Ishikawa (cell line): ENCODE data around the gene ZNF440.

Experiments used
- CEBPB ChIP-seq: IDR thresholded peaks from 2 replicates; pipeline ENCODE4 v1.6.1; 2012
- CREB1 ChIP-seq: IDR thresholded peaks from 2 replicates; pipeline ENCODE4 v1.6.1; 2012; ENCODE audit warnings: low read depth
- EGR1 ChIP-seq: IDR thresholded peaks from 2 replicates; pipeline ENCODE4 v1.6.1; 2012
- EP300 ChIP-seq: IDR thresholded peaks from 2 replicates; pipeline ENCODE4 v1.6.1; 2012; ENCODE audit warnings: borderline replicate concordance
- FOXM1 ChIP-seq: IDR thresholded peaks from 2 replicates; pipeline ENCODE4 v1.6.1; 2012; ENCODE audit warnings: low read depth, borderline replicate concordance
- RAD21 ChIP-seq: IDR thresholded peaks from 2 replicates; pipeline ENCODE4 v1.6.1; 2012; ENCODE audit warnings: low read depth
- TAF1 ChIP-seq: IDR thresholded peaks from 2 replicates; pipeline ENCODE4 v1.6.1; 2012; ENCODE audit warnings: low read depth, mild to moderate bottlenecking
- YY1 ChIP-seq: IDR thresholded peaks from 2 replicates; pipeline ENCODE4 v1.6.1; 2012; ENCODE audit warnings: low read depth
- TF ChIP-seq, protein P1 (sequence below): IDR thresholded peaks from 2 replicates; pipeline ENCODE4 v1.6.1; 2012; ENCODE audit warnings: low read depth, mild to moderate bottlenecking
- TF ChIP-seq, protein P2 (sequence below): IDR thresholded peaks from 2 replicates; pipeline ENCODE4 v1.6.1; 2012
- TF ChIP-seq, protein P3 (sequence below): IDR thresholded peaks from 2 replicates; pipeline ENCODE4 v1.6.1; 2012

DNA sequence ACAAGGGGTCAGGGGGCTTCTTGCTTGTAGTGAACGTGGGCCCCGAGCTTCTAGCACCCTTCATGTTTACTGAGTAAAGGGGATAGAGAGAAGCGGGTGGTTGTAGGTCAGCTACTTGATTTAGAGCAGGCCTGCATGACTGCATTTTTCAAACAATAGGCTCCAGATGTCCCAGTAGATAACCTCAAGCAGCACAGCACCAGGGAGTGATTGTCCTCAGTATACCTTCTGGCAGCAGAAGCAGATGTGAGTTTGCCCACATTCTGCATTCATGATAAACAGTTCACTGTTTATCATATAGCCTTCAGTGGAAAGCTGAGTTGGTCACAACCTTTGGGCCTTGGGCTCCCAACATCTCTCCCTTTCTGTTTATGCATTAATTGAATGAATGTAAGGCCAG is 39.3 kb downstream of the ZNF440 start:
- TF ChIP-seq CEBPB (no peak), RAD21 (no peak), CREB1 (no peak), FOXM1 (no peak), EP300 (no peak), YY1 (no peak), TAF1 (no peak), EGR1 (no peak)
- TF ChIP-seq, protein P1, sequence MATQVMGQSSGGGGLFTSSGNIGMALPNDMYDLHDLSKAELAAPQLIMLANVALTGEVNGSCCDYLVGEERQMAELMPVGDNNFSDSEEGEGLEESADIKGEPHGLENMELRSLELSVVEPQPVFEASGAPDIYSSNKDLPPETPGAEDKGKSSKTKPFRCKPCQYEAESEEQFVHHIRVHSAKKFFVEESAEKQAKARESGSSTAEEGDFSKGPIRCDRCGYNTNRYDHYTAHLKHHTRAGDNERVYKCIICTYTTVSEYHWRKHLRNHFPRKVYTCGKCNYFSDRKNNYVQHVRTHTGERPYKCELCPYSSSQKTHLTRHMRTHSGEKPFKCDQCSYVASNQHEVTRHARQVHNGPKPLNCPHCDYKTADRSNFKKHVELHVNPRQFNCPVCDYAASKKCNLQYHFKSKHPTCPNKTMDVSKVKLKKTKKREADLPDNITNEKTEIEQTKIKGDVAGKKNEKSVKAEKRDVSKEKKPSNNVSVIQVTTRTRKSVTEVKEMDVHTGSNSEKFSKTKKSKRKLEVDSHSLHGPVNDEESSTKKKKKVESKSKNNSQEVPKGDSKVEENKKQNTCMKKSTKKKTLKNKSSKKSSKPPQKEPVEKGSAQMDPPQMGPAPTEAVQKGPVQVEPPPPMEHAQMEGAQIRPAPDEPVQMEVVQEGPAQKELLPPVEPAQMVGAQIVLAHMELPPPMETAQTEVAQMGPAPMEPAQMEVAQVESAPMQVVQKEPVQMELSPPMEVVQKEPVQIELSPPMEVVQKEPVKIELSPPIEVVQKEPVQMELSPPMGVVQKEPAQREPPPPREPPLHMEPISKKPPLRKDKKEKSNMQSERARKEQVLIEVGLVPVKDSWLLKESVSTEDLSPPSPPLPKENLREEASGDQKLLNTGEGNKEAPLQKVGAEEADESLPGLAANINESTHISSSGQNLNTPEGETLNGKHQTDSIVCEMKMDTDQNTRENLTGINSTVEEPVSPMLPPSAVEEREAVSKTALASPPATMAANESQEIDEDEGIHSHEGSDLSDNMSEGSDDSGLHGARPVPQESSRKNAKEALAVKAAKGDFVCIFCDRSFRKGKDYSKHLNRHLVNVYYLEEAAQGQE, result no peak
- TF ChIP-seq, protein P2, sequence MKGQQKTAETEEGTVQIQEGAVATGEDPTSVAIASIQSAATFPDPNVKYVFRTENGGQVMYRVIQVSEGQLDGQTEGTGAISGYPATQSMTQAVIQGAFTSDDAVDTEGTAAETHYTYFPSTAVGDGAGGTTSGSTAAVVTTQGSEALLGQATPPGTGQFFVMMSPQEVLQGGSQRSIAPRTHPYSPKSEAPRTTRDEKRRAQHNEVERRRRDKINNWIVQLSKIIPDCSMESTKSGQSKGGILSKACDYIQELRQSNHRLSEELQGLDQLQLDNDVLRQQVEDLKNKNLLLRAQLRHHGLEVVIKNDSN, result no peak
- TF ChIP-seq, protein P3, sequence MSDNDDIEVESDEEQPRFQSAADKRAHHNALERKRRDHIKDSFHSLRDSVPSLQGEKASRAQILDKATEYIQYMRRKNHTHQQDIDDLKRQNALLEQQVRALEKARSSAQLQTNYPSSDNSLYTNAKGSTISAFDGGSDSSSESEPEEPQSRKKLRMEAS, result no peak
